HCT116 (cell line): ENCODE measurements around the gene PTPN22. TPM values are rescaled to one million over a fixed set of nuclear protein-coding genes. Genes with fewer than 3 reads are reported as not detected.

ENCODE experiments used
- ATAC-seq: fragments of 200-7000 bp; cut with Tn5 transposase; 2 replicates; pipeline ENCODE4 v1.9.1; 2020; ENCODE audit warnings: mild to moderate bottlenecking, moderate library complexity
- BruUV-seq: library from RNA; stranded (reverse); fragments of 400-500 nt; replicated peaks from 2 replicates; lab custom pipeline; 2021; lab: Mats Ljungman, UMichigan
- CTCF ChIA-PET: fragments of 300-600 bp; sonication (Branson Sonifier 250); formaldehyde crosslinking; loops from one replicate; lab custom pipeline; 2021; ENCODE audit warnings: antibody characterized with exemption; lab: Charles Lee
- POLR2A ChIA-PET: fragments of 300-600, 350-600 bp; sonication (Branson Sonifier 250); formaldehyde crosslinking; loops from one replicate; lab custom pipeline; 2021; ENCODE audit warnings: antibody characterized with exemption; lab: Charles Lee
- RAD21 ChIA-PET, 2 experiments: fragments of 300-600 bp; sonication (Branson Sonifier 250); formaldehyde crosslinking; loops; one replicate each; lab custom pipeline; 2023; ENCODE audit warnings: low total read pairs in 2 of 2; ENCODE audit not compliant: uncharacterized antibody in 2 of 2, unreplicated experiment in 2 of 2, low non-redundant PET in 1 of 2; lab: Charles Lee
- DNase-seq: peaks from one replicate; pipeline ENCODE4 v3.0.0-alpha.2; 2010; ENCODE audit warnings: low read depth, low spot score
- H2AFZ ChIP-seq: fragments of 200-600 bp; shearing (Covaris generic), sonication (generic); 2 replicates; pipeline ENCODE4 v1.6.1; 2017; ENCODE audit warnings: low read depth, mixed run types, mixed read lengths, antibody characterized with exemption, low read length; ENCODE audit not compliant: poor library complexity, severe bottlenecking
- H3K27ac ChIP-seq: 2 replicates; pipeline ENCODE4 v1.5.1; 2012; ENCODE audit warnings: low read depth, low read length
- H3K27me3 ChIP-seq: fragments of 200-600 bp; sonication (generic); 2 replicates; pipeline ENCODE4 v1.6.1; 2016; ENCODE audit warnings: mixed run types, low read length, mixed read lengths; ENCODE audit not compliant: insufficient read depth
- H3K36me3 ChIP-seq, 2 experiments: fragments of 200-500 bp in 1 of 2; fragments of 200-600 bp in 1 of 2; sonication (Bioruptor generic) in 1 of 2; sonication (generic) in 1 of 2; 2 replicates each; pipeline versions ENCODE4 v1.5.1 to v1.6.1; 2014 to 2016; ENCODE audit warnings: low read length in 2 of 2, inconsistent platforms in 1 of 2, mixed read lengths in 1 of 2, mixed run types in 1 of 2; ENCODE audit not compliant: insufficient read depth in 2 of 2, control insufficient read depth in 1 of 2
- H3K4me1 ChIP-seq, 2 experiments: fragments of 200-600 bp in 1 of 2; sonication (generic) in 1 of 2; 2 replicates each; pipeline versions ENCODE4 v1.5.1 to v1.6.1; 2012 to 2017; ENCODE audit warnings: low read length in 2 of 2, inconsistent platforms in 1 of 2, mild to moderate bottlenecking in 1 of 2, mixed read lengths in 1 of 2, mixed run types in 1 of 2, moderate library complexity in 1 of 2; ENCODE audit not compliant: insufficient read depth in 2 of 2, control insufficient read depth in 1 of 2
- H3K4me2 ChIP-seq: fragments of 200-600 bp; sonication (generic); 2 replicates; pipeline ENCODE4 v1.6.1; 2017; ENCODE audit warnings: mixed run types, low read length, mixed read lengths
- H3K4me3 ChIP-seq, 2 experiments: fragments of 200-600 bp in 1 of 2; sonication (generic) in 1 of 2; replicated peaks in 1 of 2; 2 replicates each; pipeline ENCODE4 v1.5.1; 2011 to 2016; ENCODE audit warnings: low read length in 2 of 2, control low read depth in 1 of 2, low read depth in 1 of 2, mild to moderate bottlenecking in 1 of 2, mixed read lengths in 1 of 2, mixed run types in 1 of 2
- H3K79me2 ChIP-seq: fragments of 200-600 bp; sonication (generic); 2 replicates; pipeline ENCODE4 v1.6.1; 2017; ENCODE audit warnings: mild to moderate bottlenecking, mixed run types, low read length, moderate library complexity, mixed read lengths; ENCODE audit not compliant: insufficient read depth
- H3K9ac ChIP-seq: fragments of 200-600 bp; sonication (generic); 2 replicates; pipeline ENCODE4 v1.6.1; 2016; ENCODE audit warnings: low read length, mixed read lengths
- H3K9me2 ChIP-seq: fragments of 200-600 bp; sonication (generic), shearing (Covaris generic); 2 replicates; pipeline ENCODE4 v1.6.1; 2017; ENCODE audit warnings: mixed run types, mild to moderate bottlenecking, moderate library complexity; ENCODE audit not compliant: insufficient read depth
- H3K9me3 ChIP-seq, 2 experiments: fragments of 200-500 bp in 1 of 2; fragments of 200-600 bp in 1 of 2; sonication (Bioruptor generic) in 1 of 2; sonication (generic) in 1 of 2; 2 replicates each; pipeline ENCODE4 v1.6.1; 2014 to 2017; ENCODE audit warnings: low read length in 2 of 2, mixed read lengths in 2 of 2, inconsistent platforms in 1 of 2, low read depth in 1 of 2, mild to moderate bottlenecking in 1 of 2, mixed run types in 1 of 2, moderate library complexity in 1 of 2; ENCODE audit not compliant: control insufficient read depth in 1 of 2, insufficient read depth in 1 of 2
- H4K20me1 ChIP-seq: fragments of 200-600 bp; sonication (generic), shearing (Covaris generic); 2 replicates; pipeline ENCODE4 v1.6.1; 2017; ENCODE audit warnings: mixed run types, mild to moderate bottlenecking, moderate library complexity; ENCODE audit not compliant: insufficient read depth
- CBX3 ChIP-seq: IDR thresholded peaks from 2 replicates; pipeline ENCODE4 v1.6.1; 2012; ENCODE audit warnings: low read depth
- CEBPB ChIP-seq: IDR thresholded peaks from 2 replicates; pipeline ENCODE4 v1.6.1; 2012; ENCODE audit warnings: low read depth
- EGR1 ChIP-seq: IDR thresholded peaks from 2 replicates; pipeline ENCODE4 v1.6.1; 2012; ENCODE audit warnings: low read depth
- EZH2 ChIP-seq: fragments of 200-600 bp; sonication (generic); IDR thresholded peaks from 2 replicates; pipeline ENCODE4 v1.6.1; 2017; ENCODE audit warnings: antibody characterized with exemption, mixed run types
- EZH2phosphoT487 ChIP-seq: fragments of 200-600 bp; IDR thresholded peaks from 2 replicates; pipeline ENCODE4 v1.6.1; 2018; ENCODE audit warnings: antibody characterized with exemption, borderline replicate concordance
- POLR2A ChIP-seq: IDR thresholded peaks from 2 replicates; pipeline ENCODE4 v1.7.0; 2011; ENCODE audit warnings: borderline replicate concordance; ENCODE audit not compliant: insufficient read depth, insufficient read length; ENCODE audit errors: extremely low read depth
- POLR2AphosphoS5 ChIP-seq: IDR thresholded peaks from 2 replicates; pipeline ENCODE4 v1.6.1; 2011; ENCODE audit warnings: mild to moderate bottlenecking, low read depth, low read length, moderate library complexity
- SP1 ChIP-seq: IDR thresholded peaks from 2 replicates; pipeline ENCODE4 v1.6.1; 2012; ENCODE audit warnings: low read depth
- ZFX ChIP-seq: fragments of 450-650 bp; IDR thresholded peaks from 2 replicates; pipeline ENCODE4 v1.6.1; 2017
- intact Hi-C: fragments of 100-400 bp; cut with micrococcal nuclease; formaldehyde crosslinking; loops from 2 replicates; pipeline ENCODE4 v1.10.0; 2022
- total RNA-seq: library from RNA; stranded (reverse); gene quantifications from one replicate; pipeline ENCODE4 v1.2.1, GENCODE V29; 2021; ENCODE audit not compliant: unreplicated experiment
- TF ChIP-seq, protein P1 (sequence below): IDR thresholded peaks from 2 replicates; pipeline ENCODE4 v1.6.1; 2012
- TF ChIP-seq, protein P2 (sequence below): IDR thresholded peaks from 2 replicates; pipeline ENCODE4 v1.6.1; 2011; ENCODE audit warnings: mild to moderate bottlenecking, low read length, moderate library complexity; ENCODE audit not compliant: insufficient replicate concordance; ENCODE audit errors: extremely low read depth

The PTPN22 gene
- total RNA-seq, 1 experiment from 2014 or later: 0.17 TPM

DNA sequence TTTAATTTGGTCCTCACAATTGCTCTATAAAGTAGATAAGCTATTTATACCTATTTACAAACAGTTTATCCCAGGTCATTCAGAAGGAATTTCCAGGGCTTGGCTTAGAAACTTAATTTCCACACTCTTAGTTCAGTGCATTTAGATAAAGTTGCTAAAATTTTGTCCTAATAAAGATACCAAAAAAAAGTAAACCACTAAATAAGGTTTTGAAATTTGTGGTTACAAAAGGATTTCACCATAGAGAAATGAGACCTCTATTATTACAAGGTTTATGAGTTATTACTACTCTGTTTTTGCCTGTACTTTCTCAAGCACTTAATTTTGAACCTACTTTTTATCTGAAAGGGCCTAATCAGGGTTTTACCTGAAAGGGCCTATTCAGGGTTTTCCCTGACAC, 22.4 kb downstream of the PTPN22 start:
- no TSS peak for BruUV-seq
- H3K27me3 ChIP-seq: no peaks in the 10 kb centered on the region
- no peaks in the 10 kb centered on the region for H4K20me1 ChIP-seq
- ChIA-PET POLR2A (no interaction called here), RAD21 (no interaction called here), CTCF (no interaction called here)
- H3K79me2 ChIP-seq: no peaks in the 10 kb centered on the region
- no peak overlapping the region for H3K27ac ChIP-seq
- intact Hi-C loops: no loop called here
- ATAC-seq (no peak), DNase-seq (no peak)
- H3K4me1 ChIP-seq: no peaks in the 10 kb centered on the region
- H3K4me2 ChIP-seq: no peak overlapping the region
- no peak overlapping the region for H2AFZ ChIP-seq
- H3K9me3 ChIP-seq: peaks cover 8 to 11% of the 10 kb centered on the region in 2 experiments; a peak in 1 of 4 replicates
- no peaks in the 10 kb centered on the region for H3K9me2 ChIP-seq
- no peak overlapping the region for H3K4me3 ChIP-seq
- H3K36me3 ChIP-seq: no peaks in the 10 kb centered on the region
- TF ChIP-seq EZH2 (no peak), POLR2A (no peak), POLR2AphosphoS5 (no peak)
- TF ChIP-seq, protein P1, sequence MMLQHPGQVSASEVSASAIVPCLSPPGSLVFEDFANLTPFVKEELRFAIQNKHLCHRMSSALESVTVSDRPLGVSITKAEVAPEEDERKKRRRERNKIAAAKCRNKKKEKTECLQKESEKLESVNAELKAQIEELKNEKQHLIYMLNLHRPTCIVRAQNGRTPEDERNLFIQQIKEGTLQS: no peak
- no peak overlapping the region for H3K9ac ChIP-seq

DNA sequence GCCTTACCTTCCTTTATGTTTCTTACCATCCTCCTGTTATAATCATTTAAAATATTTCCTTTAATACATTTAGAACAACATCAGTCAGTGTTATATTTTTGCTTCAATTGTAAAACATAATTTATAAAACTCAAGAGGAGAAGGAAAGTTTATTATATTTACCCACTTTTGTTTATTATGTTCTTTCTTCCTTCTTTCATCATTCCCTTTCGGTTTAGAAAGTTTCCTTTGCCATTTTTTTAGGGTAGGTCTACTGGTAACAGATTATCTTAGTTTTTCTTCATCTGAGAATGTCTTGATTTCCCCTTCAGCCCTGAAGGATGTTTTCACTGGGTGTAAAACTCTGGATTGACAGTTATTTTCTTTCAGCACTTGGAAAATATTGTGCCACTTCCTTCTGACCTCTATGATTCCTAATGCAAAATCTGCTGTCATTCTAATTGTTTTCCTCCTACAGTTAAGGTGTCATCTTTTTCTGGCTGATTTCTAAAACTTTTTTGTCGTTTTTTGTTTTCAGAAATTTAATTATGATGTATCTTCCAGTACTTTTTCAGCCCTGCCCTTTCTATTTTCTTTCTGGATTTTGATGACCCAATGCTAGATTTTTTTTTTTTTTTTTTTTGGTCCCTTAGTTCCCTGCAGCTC, 25.0 kb downstream of the PTPN22 start:
- no peaks in the 10 kb centered on the region for H4K20me1 ChIP-seq
- no peak overlapping the region for H3K27ac ChIP-seq
- H3K79me2 ChIP-seq: no peaks in the 10 kb centered on the region
- no peak overlapping the region for H3K9ac ChIP-seq
- H3K9me2 ChIP-seq: no peaks in the 10 kb centered on the region
- ChIA-PET RAD21 (interaction anchor here in 1 of 2 experiments (0.7 kb wide), 1 partner anchor 58 kb away, joined by 3 read pairs; the partner anchor contains the start of gene AP4B1), CTCF (no interaction called here), POLR2A (no interaction called here)
- no peak for DNase-seq
- no peaks in the 10 kb centered on the region for H3K4me1 ChIP-seq
- BruUV-seq: no TSS peak
- H3K36me3 ChIP-seq: no peaks in the 10 kb centered on the region
- no peaks in the 10 kb centered on the region for H3K27me3 ChIP-seq
- no peak for ATAC-seq
- intact Hi-C loops: no loop called here
- peaks cover 8 to 11% of the 10 kb centered on the region in 2 experiments; a peak in 1 of 4 replicates for H3K9me3 ChIP-seq
- TF ChIP-seq ZFX (no peak), SP1 (no peak), EGR1 (no peak), CBX3 (peak; percentile 65; the same call in 1 of the 2 replicates), EZH2phosphoT487 (no peak), CEBPB (no peak)
- TF ChIP-seq, protein P2, sequence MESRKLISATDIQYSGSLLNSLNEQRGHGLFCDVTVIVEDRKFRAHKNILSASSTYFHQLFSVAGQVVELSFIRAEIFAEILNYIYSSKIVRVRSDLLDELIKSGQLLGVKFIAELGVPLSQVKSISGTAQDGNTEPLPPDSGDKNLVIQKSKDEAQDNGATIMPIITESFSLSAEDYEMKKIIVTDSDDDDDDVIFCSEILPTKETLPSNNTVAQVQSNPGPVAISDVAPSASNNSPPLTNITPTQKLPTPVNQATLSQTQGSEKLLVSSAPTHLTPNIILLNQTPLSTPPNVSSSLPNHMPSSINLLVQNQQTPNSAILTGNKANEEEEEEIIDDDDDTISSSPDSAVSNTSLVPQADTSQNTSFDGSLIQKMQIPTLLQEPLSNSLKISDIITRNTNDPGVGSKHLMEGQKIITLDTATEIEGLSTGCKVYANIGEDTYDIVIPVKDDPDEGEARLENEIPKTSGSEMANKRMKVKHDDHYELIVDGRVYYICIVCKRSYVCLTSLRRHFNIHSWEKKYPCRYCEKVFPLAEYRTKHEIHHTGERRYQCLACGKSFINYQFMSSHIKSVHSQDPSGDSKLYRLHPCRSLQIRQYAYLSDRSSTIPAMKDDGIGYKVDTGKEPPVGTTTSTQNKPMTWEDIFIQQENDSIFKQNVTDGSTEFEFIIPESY: no peak
- TF ChIP-seq, protein P1: no peak
- peak overlapping the region; percentile 48 for H2AFZ ChIP-seq
- no peak overlapping the region for H3K4me3 ChIP-seq
- no peak overlapping the region for H3K4me2 ChIP-seq
